Measurements from ENCODE around the gene ASPSCR1. TPM values are rescaled to one million over a fixed set of nuclear protein-coding genes. Genes with fewer than 3 reads are reported as not detected.
A peak's percentile ranks its signal among the peaks of the same experiment; 100 is the strongest.
"Not testable (repeated sequence)": the region's sequence is repeated elsewhere in the genome, so short reads cannot be mapped to it uniquely, and the experiment has no call there.

Gene ASPSCR1
- total RNA-seq, 1 donor from 2014 or later = 12.6 TPM

DNA sequence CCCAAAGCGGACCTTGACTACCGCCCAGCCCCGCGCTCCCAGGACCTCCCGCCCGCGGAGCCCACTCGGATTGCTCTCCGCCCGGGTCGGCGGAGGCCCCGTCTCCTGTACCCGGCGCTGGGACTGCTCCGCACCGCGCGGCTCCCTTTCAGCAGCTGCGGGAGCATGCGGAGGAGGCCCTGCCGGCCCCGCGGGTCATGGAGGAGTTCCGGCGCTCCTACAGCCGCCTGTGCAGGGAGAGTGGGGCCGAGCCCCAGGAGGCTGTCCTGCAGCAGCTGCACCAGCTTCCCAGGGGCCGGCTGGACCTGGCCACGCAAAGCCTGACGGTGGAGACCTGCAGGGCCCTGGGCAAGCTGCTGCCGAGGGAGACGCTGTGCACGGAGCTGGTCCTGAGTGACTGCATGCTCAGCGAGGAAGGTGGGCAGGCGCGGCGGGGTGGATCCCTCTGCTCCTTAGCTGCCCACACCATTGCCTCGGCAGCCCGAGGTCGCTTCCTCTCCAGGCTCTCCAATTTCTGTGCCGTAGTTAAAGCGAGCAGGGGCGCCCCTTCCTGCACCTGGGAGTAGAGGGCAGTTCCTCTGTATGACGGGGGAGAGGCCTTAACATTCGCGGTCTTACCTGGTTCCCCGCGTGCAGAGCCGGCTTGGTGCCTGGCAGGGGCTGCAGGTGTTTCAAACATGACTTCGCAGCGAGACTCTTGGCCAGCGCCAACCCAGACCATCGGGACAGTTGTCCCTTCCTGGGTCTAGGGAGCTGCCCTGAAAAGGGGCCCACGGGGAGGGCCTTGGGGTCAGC, 46.2 kb downstream of the ASPSCR1 start:
- DNase-seq (ENCODE audit: low read depth) = no peak

DNA sequence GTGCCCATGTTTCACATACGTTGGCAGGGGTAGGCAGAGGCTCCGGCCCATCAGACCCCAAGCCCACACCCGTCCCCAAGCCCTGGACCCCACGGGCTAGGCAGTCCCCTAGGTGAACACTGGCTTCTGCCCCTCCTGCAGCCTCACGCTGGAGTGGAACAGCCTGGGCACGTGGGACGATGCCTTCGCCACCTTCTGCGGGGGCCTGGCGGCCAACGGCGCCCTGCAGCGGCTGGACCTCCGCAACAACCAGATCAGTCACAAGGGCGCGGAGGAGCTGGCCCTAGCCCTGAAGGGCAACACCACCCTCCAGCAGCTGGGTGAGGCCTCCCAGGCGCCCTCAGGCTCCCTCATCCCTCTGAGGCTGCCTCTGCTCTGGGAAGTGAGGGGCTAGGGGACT, 47.4 kb downstream of the ASPSCR1 start:
- DNase-seq (ENCODE audit: low read depth) = no peak

DNA sequence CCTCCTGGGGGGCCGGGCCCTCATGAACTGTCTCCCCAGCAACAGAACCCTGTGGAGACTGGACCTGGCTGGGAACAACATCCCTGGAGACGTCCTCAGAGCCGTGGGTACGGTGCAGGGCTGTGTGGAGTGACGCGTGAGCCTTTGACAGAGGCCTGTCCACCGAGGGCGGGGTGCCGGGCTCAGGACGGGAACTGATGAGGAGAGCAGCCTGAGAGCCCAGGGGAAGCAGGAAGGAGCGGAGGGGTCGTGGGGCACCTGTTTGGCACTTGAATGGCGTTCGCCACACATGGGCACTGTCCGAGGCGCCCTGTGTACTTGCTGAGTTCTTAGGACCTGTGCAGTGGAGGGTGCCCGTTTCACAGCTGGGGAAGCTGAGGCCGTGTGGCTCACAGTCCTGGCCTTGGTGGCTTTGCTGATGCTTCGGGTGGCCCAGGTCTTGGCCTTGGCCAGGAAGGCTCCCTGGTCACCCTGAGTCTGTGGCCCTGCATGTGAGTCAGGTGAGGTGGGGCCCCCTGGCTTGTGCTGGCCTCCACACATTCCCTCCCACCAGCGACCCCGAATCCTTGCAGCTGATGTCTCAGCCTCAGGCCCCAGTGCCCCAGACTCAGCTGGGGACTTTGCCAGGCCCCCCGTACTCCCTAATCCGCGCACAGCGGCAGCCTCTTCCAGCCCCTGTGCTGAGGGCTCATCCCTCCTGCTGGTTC, 48.1 kb downstream of the ASPSCR1 start:
- DNase-seq (ENCODE audit: low read depth) = no peak

DNA sequence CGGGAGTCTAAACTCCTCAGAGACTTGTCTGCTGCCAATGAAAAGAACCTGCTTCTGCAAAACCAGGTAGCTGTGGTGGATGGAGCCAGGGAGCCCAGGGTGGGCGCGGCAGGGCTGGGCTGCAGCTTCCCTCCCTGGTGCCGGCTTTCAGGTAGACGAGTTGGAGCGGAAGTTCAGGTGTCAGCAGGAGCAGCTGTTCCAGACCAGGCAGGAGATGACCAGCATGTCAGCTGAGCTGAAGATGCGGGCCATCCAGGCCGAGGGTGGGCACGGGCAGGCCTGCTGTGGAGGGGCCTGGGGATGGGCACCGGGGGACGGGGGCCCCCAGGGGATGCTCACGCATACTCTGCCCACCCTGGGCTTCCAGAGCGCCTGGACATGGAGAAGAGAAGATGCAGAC, 50.8 kb downstream of the ASPSCR1 start:
- no peak for DNase-seq (ENCODE audit: low read depth)

DNA sequence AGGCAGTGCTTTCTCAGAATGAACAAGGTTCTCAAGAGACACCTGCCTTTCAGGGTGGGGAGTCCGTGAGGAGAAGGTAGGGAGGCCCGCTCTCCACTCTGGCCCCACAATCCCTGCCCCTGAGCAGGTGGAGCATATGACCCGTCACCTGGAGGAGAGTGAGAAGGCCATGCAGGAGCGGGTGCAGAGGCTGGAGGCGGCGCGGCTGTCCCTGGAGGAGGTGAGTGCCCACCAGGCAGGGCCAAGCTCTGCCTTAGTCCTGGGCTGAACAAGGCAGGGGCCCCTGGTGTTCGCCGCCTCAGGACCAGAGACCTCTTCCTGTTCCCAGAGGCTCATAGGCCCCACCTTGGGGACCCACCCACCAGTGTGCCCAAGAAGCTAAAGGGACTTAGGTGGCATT, 51.5 kb downstream of the ASPSCR1 start:
- DNase-seq (ENCODE audit: low read depth) = no peak

DNA sequence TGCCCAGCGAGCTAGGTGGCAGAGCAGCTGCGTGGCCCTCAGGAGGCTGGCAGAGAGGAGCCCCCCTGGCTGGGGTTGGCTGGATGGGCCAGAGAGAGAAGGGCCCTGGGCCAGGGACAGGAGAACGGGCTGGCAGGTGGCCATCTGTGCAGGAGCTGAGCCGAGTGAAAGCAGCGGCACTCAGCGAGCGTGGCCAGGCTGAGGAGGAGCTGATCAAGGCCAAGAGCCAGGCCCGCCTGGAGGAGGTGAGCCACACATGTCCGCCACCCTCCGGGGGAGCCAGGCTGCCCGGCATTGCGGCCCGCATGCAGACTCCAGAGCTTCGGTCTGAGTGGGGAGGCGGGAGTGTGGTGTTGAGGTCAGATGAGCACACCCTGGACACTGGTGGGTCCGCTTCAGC, 52.0 kb downstream of the ASPSCR1 start:
- no peak for DNase-seq (ENCODE audit: low read depth)

DNA sequence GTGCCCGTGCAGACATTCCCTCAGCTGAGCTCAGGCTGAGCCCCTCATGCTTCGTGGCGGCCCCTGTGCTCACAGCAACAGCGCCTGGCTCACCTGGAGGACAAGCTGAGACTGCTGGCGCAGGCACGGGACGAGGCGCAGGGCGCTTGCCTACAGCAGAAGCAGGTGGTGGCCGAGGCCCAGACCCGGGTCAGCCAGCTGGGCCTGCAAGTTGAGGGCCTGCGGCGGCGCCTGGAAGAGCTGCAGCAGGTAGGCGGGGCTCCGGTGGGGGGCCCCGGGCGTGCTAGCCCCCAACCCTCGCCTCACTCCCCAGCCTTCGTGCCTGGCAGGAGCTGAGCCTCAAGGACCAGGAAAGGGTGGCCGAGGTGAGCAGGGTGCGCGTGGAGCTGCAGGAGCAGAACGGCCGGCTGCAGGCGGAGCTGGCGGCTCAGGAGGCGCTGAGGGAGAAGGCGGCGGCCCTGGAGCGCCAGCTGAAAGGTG, 52.6 kb downstream of the ASPSCR1 start:
- no peak for DNase-seq (ENCODE audit: low read depth)

DNA sequence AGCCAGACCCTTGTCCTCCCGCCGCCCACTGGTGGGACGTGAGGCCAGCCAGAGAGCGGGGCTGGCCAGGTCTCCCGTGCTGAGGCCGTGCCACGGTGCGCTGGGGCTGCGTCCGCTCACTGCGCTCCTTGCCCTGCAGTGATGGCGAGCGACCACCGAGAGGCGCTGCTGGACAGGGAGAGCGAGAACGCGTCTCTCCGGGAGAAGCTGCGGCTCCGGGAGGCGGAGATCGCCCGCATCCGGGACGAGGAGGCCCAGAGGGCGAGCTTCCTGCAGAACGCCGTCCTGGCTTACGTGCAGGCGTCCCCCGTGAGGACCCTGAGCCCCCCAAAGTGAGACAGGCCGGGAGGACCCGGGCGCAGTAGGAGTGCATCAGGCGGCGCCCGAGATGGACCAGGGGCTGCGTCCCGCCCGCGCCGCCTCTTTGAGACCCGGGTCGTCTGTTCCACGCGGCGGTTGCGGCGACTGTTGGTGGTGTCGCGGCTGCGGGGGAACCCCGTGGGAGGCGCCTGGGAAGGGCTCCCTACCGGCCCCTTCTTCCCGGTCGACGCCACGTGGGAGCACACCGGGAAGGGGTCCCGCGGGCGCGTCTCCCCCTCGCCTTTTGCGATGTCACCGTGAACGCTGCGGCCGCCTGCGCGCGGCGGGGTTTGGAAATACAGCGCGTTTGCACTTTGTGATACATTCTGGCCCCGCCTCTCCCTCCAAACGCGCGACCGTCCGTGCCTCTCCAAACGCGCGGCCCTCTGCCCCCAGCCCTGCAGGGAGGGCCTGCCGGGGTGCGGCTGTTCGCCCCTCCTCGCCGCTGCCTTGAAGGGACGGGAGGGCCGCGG, 53.3 kb downstream of the ASPSCR1 start:
- peak; percentile 57 for DNase-seq (ENCODE audit: low read depth)

DNA sequence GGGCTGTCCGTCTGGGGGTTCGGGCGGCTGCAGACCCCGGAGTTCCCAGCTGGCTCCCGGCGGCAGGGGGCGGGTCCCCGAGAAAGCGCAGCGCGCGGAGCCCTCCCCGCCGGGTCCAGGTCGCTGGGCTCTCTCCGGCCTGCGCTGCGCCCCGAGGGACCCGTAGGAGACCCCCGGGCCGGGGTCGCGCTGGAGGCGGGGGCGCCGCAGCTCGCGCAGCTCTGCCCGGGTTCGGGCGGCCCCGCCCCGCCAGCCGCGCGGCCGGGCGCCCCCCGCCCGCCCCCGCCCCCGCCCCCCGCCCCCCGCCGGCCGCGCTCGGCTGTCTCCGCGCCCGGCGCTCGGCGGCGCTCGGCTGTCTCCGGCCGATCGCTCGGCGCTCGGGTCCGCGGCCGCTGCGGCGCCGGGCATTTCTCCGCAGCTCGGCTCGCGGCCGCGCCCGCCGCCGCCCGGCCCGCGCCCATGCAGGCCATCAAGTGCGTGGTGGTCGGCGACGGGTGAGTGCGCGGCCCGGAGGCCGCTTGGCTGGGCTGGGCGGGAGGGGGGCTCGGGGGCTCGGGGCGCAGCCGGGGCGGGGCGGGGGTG, 54.0 kb downstream of the ASPSCR1 start, which contains the start of gene RAC3:
TSS of gene RAC3 (plus strand) at position 376 of the 582 bp plus-strand sequence. CDS start at position 460, 84 bp downstream.
- no peak for DNase-seq (ENCODE audit: low read depth)

DNA sequence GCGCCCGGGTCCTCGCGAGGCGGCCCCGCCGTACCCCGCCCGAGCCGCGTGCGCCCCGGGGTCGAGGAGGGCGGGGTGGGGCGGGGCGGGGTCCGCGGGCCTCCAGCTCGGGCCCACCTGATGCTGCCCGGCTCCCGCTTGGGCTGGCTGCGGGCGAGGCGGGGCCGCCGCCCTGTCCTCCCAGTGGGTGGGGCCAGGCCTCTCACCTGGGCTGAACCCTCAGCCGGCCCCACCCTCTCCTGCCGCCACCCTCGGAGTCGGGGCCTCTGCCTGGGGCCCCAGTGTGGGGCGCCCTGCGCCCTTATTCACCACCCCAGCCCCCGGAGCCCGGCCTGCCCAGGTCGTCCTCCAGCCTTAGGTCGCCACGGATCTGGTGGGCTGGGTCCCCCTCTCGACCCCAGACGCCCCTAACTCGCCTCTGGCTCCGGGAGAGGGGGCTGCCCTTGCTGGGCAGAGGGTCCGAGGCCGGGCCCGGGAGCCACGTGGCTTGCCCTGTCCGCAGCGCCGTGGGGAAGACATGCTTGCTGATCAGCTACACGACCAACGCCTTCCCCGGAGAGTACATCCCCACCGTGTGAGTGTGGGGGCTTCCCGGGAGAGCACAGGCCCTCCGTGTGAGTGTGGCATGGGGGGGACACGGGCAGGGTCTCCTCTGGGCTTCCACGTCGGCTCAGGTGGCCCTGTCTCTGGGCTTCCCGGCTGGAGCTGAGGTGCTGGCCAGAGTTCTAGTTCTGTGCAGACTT, 54.6 kb downstream of the ASPSCR1 start:
- DNase-seq (ENCODE audit: low read depth) = no peak

DNA sequence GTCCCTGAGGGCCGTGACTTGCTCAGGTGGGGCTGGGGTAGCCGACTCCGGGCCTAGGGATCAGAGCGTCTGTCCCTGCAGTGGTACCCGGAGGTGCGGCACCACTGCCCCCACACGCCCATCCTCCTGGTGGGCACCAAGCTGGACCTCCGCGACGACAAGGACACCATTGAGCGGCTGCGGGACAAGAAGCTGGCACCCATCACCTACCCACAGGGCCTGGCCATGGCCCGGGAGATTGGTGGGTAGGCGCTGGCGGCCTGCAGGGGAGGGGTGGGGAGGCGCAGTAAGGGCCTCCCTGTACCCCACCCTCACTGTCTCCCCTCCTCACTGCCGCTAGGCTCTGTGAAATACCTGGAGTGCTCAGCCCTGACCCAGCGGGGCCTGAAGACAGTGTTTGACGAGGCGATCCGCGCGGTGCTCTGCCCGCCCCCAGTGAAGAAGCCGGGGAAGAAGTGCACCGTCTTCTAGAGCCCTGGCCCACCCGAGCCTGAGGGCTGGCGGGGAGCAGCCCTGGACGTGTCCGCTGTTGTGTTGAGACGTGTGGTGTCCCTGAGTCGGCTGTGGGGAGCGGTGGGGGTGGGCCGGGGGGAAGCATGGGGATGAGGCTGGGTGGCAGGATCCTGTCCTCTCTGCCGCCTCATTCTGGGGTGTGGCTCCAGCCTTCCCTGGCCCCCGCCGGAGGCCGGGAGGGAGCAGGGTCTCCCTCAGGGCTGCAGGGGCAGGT, 56.1 kb downstream of the ASPSCR1 start:
- no peak for DNase-seq (ENCODE audit: low read depth)

DNA sequence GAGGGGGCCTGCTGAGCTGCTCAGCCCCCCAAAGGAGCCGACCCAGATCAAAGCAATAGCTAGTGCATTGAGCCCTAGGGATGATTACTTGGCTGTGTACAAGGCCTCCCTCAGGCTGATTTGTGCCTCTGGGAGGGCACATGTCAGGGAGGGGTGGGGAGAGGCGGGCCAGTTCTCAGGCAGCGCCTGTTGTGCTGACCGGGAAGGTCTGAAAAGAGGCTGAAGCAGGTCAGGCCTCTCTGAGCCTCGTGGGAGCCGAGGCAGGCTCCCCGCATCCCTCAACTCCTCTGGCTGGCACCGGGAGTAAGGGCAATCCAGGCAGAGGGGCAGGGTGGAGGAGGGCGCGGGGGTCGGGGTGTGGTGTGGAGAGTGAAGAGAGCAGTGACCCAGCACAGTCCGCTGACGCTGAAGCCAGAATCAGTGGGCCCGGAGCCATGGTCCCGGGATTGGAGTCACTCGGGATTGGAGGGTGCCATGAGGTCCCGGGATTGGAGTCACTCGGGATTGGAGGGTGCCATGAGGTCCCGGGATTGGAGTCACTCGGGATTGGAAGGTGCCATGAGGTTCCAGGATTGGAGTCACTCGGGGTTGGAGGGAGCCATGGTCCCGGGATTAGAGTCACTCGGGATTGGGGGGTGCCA, 57.1 kb downstream of the ASPSCR1 start:
- DNase-seq (ENCODE audit: low read depth) = no peak

DNA sequence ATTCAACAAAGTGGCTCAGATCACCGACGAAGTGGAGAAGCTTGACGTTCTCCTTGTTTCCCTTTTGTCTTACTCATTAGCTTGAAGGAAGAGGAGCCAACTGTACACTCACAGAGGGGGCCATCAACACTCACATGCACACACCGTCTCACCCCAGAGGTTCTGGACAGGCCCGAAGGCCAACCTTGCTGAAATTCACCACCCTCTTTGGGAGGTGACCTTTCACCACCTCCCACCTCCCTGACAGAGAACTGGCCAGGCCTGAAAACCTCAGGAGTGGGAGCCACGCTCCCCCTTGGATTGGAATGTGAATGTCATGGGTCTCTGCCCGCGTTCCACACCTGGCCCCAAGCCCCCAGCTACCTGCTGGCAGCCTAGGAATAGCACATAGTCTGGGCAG, 58.1 kb downstream of the ASPSCR1 start:
- DNase-seq (ENCODE audit: low read depth) = no peak

DNA sequence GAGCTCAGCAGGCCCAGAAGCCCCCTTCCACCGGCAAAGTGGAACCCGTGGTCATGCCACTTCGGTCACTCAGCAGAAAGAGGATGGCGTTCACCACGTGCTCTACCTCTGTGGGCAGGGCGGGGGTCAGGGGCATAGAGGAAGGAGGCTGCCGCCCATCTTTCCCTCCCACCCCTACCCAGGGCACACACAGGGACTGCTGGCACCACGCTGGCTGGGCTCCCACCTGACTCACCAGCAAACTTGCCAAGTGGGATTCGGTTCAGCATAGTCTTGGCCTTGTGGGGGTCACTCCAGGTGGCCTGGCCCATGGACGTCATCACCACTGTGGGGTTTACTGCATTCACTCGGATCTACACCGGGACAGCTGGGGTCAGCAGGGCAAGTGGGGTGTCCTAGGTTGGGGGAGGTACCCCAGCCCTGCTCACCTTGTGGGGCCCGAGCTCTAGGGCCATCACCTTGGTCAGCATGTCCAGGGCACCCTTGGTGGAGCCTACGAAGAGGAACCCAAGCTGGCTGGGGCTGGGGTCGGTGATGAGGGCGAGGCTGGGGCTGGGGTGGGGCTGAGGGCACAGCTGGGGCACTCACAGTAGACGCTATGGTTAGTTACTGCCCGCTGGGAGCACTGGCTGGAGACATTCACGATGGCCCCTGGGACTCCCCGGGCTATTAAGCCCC, 58.7 kb downstream of the ASPSCR1 start:
- no peak for DNase-seq (ENCODE audit: low read depth)

DNA sequence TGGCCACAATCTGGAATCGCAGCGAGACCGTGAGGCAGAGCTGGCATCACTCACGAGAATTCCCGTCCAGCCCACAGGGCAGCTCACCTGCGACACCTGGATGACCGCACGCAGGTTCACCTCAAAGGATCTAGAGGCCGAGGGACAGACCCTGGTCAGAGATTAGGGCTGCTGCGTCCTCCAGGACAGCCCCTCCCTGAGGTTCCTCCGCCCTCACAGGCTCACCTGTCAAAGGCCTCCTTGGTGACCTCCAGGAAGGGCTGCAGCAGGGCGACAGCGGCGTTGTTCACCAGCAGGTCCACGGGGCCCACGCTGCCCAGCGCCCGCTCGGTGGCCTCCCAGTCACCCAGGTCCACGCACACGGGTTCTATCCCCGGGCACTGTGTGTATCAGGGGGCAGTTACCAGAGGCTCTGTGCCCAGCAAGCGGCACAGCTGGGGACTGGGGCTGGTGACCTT, 59.2 kb downstream of the ASPSCR1 start:
- no peak for DNase-seq (ENCODE audit: low read depth)

DNA sequence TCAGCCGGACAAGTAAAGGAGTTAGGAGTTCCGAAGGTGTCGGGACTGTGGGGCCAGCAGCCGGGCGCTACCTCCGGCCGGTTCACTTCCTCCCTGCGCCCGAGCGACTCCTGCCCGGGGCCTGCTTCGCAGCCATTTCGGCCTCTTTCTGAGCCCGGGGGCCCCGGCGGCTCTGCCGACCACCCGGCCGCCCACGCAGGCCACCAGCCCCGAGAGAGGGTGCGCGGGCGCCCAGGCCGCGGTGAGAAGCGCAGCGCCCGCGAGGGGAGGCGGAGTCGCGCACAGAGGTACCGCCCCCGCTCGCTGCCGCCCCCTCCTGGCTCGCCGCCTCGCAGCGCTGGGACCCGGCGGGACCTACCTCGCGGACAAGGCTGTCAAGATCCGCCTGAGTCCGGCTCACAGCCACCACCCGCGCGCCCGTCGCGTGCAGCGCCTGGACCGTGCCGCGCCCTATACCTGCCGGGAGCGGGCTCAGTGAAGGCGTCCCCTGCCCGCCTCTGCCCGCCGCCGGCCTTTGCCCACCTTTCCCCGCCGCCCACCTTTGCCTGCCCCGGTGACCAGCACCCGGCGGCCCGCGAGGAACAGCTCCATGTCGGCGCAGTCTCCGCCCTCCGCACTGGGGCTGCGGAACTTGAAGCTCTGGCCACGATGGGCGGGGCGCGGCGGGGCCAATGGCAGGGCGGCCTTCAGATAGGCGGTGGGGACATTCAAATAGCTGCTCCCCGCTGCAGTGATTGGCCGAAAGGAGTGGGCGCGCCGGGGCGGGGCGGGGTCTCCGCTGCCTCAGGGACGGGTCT, 59.9 kb downstream of the ASPSCR1 start, which contains the start of gene DCXR:
TSS of gene DCXR (minus strand) at position 606 of the 797 bp plus-strand sequence. CDS start at position 591, 15 bp downstream.
- peak; percentile 83 for DNase-seq (ENCODE audit: low read depth)

DNA sequence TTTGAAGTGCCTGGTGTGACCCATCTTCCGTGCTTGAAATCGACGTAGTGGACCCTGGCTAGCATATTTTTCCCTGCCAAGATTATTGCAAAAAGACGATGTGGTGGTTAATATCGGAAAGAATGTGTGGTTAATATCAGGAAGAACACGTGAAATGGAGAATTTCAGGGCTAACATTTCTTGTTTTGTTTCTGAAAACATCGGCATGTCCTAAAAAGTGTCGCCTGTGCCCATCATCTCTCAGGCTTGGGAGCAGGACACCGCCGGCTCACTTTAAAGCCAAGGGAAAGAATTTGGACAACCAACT, 60.4 kb downstream of the ASPSCR1 start:
- DNase-seq (ENCODE audit: low read depth) = no peak

DNA sequence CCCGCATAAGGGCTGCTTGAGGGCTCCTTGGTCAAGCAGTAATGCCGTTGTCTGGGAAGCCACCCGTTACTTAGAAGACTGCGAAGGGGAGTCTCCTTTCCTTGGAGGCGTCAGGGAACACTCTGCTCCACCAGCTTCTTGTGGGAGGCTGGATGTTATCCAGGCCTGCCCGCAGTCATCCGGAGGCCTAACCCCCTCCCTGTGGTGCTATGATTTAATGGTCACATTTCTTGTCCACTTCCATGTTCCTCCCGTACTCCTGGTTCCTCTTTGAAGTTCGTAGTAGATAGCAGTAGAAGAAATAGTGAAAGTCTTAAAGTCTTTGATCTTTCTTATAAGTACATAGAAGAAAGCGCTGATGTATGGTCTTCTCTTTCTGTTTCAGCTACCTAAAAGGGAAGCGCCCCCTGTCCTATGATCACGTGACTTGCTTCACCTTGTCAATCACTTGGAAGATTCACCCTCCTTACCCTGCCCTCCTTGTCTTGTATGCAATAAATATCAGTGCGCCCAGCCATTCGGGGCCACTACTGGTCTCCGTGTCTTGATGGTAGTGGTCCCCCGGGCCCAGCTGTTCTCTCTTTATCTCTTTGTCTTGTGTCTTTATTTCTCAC, 61.5 kb downstream of the ASPSCR1 start:
- DNase-seq (ENCODE audit: low read depth) = not testable (repeated sequence)

Data from renal cortical epithelial cell (primary cell).